ENCODE measurements around the gene SLC6A3.

Gene SLC6A3

GRCh38 chr5:1480217-1480616 is 35.0 kb upstream of the SLC6A3 start:
- Histone ChIP-seq H3K27me3 (no peaks in the 10 kb centered on the region), H3K27ac (peak overlapping the region; percentile 97), H3K4me3 (ENCODE audit: low read depth in 1 of 2, low read length in 1 of 2) (peak overlapping the region; percentile 42 to 54), H3K9me3 (no peaks in the 10 kb centered on the region), H3K4me1 (ENCODE audit: control insufficient read depth in 1 of 2, insufficient read depth in 1 of 2, low read depth in 1 of 2, low read length in 1 of 2) (peaks cover 79 to 82% of the 10 kb centered on the region in 2 experiments), H3K36me3 (peaks cover 48% of the 10 kb centered on the region)
- TF ChIP-seq CTCF (IDR thresholded peaks at IDR 0.05) = peak; percentile 87

- H3K4me3 ChIP-seq (ENCODE audit: low read depth in 1 of 2, low read length in 1 of 2) = peak overlapping the region; percentile 42 to 54
- H3K4me1 ChIP-seq (ENCODE audit: control insufficient read depth in 1 of 2, insufficient read depth in 1 of 2, low read depth in 1 of 2, low read length in 1 of 2) = peaks cover 84 to 87% of the 10 kb centered on the region in 2 experiments
- peak overlapping the region; percentile 97 for H3K27ac ChIP-seq
Observed at GRCh38 chr5:1479581-1480188, 34.4 kb upstream of the SLC6A3 start.

GRCh38 chr5:1479066-1479465 is 33.8 kb upstream of the SLC6A3 start:
- Histone ChIP-seq H3K9me3 (no peaks in the 10 kb centered on the region), H3K36me3 (peaks cover 48% of the 10 kb centered on the region), H3K4me1 (ENCODE audit: control insufficient read depth in 1 of 2, insufficient read depth in 1 of 2, low read depth in 1 of 2, low read length in 1 of 2) (peaks cover 90 to 93% of the 10 kb centered on the region in 2 experiments), H3K27me3 (no peaks in the 10 kb centered on the region), H3K4me3 (ENCODE audit: low read depth in 1 of 2, low read length in 1 of 2) (peak overlapping the region; percentile 42 to 54), H3K27ac (peak overlapping the region; percentile 97)
- no peak for TF ChIP-seq CTCF (IDR thresholded peaks at IDR 0.05)

More at GRCh38 chr5:1479581-1480188, 34.4 kb upstream of the SLC6A3 start:
- Histone ChIP-seq H3K9me3 (no peaks in the 10 kb centered on the region), H3K27me3 (no peaks in the 10 kb centered on the region), H3K36me3 (peaks cover 48% of the 10 kb centered on the region)
- TF ChIP-seq CTCF (IDR thresholded peaks at IDR 0.05) = peak; percentile 94

- Histone ChIP-seq H3K36me3 (peaks cover 48% of the 10 kb centered on the region), H3K9me3 (no peaks in the 10 kb centered on the region), H3K4me3 (ENCODE audit: low read depth in 1 of 2, low read length in 1 of 2) (peak overlapping the region; percentile 42 to 54), H3K27me3 (no peaks in the 10 kb centered on the region), H3K4me1 (ENCODE audit: control insufficient read depth in 1 of 2, insufficient read depth in 1 of 2, low read depth in 1 of 2, low read length in 1 of 2) (peaks cover 93% of the 10 kb centered on the region in 2 experiments), H3K27ac (peak overlapping the region; percentile 97)
- TF ChIP-seq CTCF (IDR thresholded peaks at IDR 0.05) = peak; percentile 57
Observed at GRCh38 chr5:1478271-1479035, 33.2 kb upstream of the SLC6A3 start.

- Histone ChIP-seq H3K27ac (peak overlapping the region; percentile 97), H3K36me3 (peaks cover 53% of the 10 kb centered on the region), H3K4me1 (ENCODE audit: control insufficient read depth in 1 of 2, insufficient read depth in 1 of 2, low read depth in 1 of 2, low read length in 1 of 2) (peaks cover 83 to 85% of the 10 kb centered on the region in 2 experiments), H3K4me3 (ENCODE audit: low read depth in 1 of 2, low read length in 1 of 2) (peak overlapping the region; percentile 21 to 54), H3K27me3 (no peaks in the 10 kb centered on the region), H3K9me3 (no peaks in the 10 kb centered on the region)
- peak; percentile 47 for TF ChIP-seq CTCF (IDR thresholded peaks at IDR 0.05)
Observed at GRCh38 chr5:1477341-1477740, 32.1 kb upstream of the SLC6A3 start.
